Glutamatergic neuron (in vitro differentiated cells): ENCODE measurements around the gene C5orf46. TPM values are rescaled to one million over a fixed set of nuclear protein-coding genes. Genes with fewer than 3 reads are reported as not detected.

Source experiments
- DNase-seq: peaks from one replicate; pipeline ENCODE4 v3.0.0; 2022
- H3K27ac Mint-ChIP-seq: one replicate; pipeline ENCODE4 v1.8.0; 2020; ENCODE audit warnings: mild to moderate bottlenecking, mixed read lengths, inconsistent platforms; ENCODE audit not compliant: unreplicated experiment
- H3K27me3 Mint-ChIP-seq: one replicate; pipeline ENCODE4 v1.8.0; 2020; ENCODE audit warnings: mild to moderate bottlenecking, moderate library complexity, mixed read lengths, inconsistent platforms; ENCODE audit not compliant: unreplicated experiment
- H3K36me3 Mint-ChIP-seq: one replicate; pipeline ENCODE4 v1.8.0; 2020; ENCODE audit warnings: mild to moderate bottlenecking, mixed read lengths, inconsistent platforms; ENCODE audit not compliant: unreplicated experiment
- H3K4me1 Mint-ChIP-seq: one replicate; pipeline ENCODE4 v1.8.0; 2020; ENCODE audit warnings: mild to moderate bottlenecking, low read depth, mixed read lengths, inconsistent platforms; ENCODE audit not compliant: unreplicated experiment
- H3K4me3 Mint-ChIP-seq: one replicate; pipeline ENCODE4 v1.8.0; 2020; ENCODE audit warnings: mild to moderate bottlenecking, mixed read lengths, inconsistent platforms; ENCODE audit not compliant: unreplicated experiment
- H3K9me3 Mint-ChIP-seq: one replicate; pipeline ENCODE4 v1.8.0; 2020; ENCODE audit warnings: mild to moderate bottlenecking, moderate library complexity, mixed read lengths, inconsistent platforms; ENCODE audit not compliant: unreplicated experiment
- total RNA-seq: library from RNA; stranded (reverse); fragmentation: NEBNext Ultra II Directional; extraction: Animal tissue kit (Norgen Biotek cat#: 25700); gene quantifications from one replicate; pipeline ENCODE4 v1.2.1, GENCODE V29; 2021; ENCODE audit not compliant: unreplicated experiment
- TF ChIP-seq, protein P1 (sequence below): fragments of 200-600 bp; sonication (generic); IDR thresholded peaks from one replicate; pipeline ENCODE4 v1.5.0; 2021; ENCODE audit not compliant: partially characterized antibody, unreplicated experiment

Gene C5orf46
- total RNA-seq, 1 donor from 2014 or later: not detected

DNA sequence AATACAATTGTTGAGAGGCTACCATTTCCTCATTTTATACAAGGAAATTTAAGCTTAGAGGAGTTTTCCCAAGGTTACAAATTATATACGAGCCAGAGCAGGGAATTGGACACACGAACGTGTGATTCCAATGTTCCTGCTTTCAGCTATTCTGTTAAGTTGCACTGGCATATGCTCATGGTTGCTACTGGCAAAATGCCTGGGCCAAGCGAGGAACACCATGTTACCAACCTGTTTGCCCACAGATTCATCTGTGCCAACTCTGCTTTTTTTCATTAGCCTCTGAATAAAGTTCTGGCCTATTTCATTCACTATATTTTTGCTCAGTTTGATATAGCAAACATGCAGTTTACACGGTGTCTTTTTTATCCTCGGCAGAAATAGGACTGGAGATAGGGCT is 5.1 kb upstream of the C5orf46 start:
- TF ChIP-seq, protein P1, sequence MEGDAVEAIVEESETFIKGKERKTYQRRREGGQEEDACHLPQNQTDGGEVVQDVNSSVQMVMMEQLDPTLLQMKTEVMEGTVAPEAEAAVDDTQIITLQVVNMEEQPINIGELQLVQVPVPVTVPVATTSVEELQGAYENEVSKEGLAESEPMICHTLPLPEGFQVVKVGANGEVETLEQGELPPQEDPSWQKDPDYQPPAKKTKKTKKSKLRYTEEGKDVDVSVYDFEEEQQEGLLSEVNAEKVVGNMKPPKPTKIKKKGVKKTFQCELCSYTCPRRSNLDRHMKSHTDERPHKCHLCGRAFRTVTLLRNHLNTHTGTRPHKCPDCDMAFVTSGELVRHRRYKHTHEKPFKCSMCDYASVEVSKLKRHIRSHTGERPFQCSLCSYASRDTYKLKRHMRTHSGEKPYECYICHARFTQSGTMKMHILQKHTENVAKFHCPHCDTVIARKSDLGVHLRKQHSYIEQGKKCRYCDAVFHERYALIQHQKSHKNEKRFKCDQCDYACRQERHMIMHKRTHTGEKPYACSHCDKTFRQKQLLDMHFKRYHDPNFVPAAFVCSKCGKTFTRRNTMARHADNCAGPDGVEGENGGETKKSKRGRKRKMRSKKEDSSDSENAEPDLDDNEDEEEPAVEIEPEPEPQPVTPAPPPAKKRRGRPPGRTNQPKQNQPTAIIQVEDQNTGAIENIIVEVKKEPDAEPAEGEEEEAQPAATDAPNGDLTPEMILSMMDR: no peak
- H3K27me3 Mint-ChIP-seq: no peaks in the 10 kb centered on the region
- H3K9me3 Mint-ChIP-seq: no peaks in the 10 kb centered on the region
- no peak overlapping the region for H3K4me3 Mint-ChIP-seq
- no peak overlapping the region for H3K27ac Mint-ChIP-seq
- H3K4me1 Mint-ChIP-seq: no peaks in the 10 kb centered on the region
- no peaks in the 10 kb centered on the region for H3K36me3 Mint-ChIP-seq
- no peak for DNase-seq

DNA sequence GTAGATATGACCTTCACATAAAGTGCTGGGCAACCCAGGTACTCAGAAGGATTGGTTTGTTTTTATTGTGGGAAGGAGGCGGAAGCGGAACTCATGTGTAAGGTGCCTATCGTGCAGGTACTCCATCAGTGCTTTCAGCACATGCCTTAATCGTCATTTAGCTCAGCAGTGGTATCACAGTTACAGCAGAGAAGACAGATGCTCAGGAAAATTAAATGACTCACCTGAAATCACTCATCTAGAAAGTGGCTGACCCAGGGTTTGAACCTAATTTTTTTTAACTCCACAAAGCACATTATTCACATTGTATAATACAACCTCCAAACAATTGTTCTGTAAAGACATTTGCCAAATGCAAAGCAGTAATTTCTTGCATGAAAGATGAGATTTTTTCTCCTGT is 2.2 kb downstream of the C5orf46 start:
- H3K27me3 Mint-ChIP-seq: no peaks in the 10 kb centered on the region
- TF ChIP-seq, protein P1: no peak
- no peaks in the 10 kb centered on the region for H3K9me3 Mint-ChIP-seq
- H3K4me3 Mint-ChIP-seq: no peak overlapping the region
- no peak overlapping the region for H3K27ac Mint-ChIP-seq
- H3K36me3 Mint-ChIP-seq: no peaks in the 10 kb centered on the region
- no peak for DNase-seq
- peaks cover 2% of the 10 kb centered on the region for H3K4me1 Mint-ChIP-seq

DNA sequence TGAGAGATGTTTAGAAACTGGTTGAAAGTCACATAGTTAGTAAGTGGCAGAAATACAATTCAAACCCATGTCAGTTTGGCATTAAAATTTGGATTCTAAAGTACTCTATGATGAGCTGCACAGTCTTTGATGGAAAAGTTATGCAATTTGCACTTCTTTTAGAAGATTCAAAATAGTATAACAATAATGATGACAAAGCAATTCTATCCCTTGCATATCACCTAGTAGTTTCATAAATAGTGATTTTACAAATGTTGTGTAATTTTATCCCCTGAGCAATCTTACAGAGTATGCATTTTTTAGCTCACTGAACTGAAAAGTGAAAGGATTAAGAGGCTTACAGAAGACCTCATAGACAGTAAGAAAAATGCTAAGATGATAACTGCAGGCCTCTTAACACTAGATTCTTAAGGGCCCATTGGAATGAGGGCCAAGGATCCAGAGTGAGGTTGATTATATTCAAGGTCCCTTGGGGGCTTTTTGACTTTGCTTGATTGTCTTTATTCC is 3.7 kb downstream of the C5orf46 start:
- Mint-ChIP-seq H3K36me3 (no peaks in the 10 kb centered on the region), H3K4me1 (peaks cover 2% of the 10 kb centered on the region), H3K4me3 (no peak overlapping the region), H3K9me3 (no peaks in the 10 kb centered on the region), H3K27ac (no peak overlapping the region), H3K27me3 (no peaks in the 10 kb centered on the region)
- TF ChIP-seq, protein P1: no peak
- DNase-seq: no peak

DNA sequence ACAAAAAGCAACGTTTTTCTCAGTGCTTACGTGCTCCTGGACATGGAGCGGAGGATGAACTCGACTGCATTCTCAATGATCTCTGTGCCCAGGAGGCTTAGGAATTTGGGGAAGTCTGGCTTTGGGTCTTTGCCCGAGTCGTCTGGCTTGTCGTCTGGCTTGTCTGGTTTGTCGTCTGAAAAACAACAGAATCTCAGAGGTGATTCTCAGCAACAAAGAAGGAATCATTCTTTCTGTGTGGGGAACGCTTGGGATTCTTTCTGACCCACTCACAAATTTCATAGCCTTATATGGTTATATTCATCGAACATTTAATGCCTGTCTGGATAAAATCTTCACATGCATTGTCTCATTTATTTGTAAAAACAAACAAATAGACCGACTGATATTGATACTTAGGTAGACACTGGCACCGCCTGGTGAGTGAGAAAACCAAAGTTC is 4.7 kb downstream of the C5orf46 start:
- Mint-ChIP-seq H3K4me1 (peaks cover 2% of the 10 kb centered on the region), H3K4me3 (no peak overlapping the region), H3K36me3 (no peaks in the 10 kb centered on the region), H3K27ac (no peak overlapping the region), H3K9me3 (no peaks in the 10 kb centered on the region), H3K27me3 (peaks cover 1% of the 10 kb centered on the region)
- DNase-seq: no peak
- TF ChIP-seq, protein P1: no peak

DNA sequence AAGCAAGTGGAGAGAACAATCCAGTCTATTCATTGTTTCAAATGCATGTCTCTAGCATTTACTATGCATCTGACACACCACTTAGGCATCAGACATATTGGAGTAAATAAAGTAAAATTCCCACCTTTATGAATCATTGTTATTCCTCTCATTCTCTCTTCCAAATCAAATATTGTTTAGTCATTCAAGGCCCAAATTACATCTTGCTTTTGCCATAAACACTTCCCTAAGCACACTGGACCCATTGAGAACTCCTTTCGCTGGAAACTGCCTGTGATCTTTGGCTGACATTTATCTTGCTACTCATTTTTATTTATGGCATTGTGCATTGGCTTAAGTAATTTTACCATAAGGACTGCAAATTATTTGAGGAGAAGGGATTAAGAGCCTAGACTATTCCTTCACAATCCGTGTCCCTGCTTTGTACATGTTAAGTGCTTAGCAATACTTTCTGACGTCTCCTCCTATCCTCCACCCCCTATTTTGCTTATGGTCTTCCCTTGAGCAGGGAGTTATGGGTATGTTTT is 7.4 kb downstream of the C5orf46 start:
- DNase-seq: no peak
- Mint-ChIP-seq H3K27ac (no peak overlapping the region), H3K4me1 (peaks cover 2% of the 10 kb centered on the region), H3K36me3 (no peaks in the 10 kb centered on the region), H3K27me3 (peaks cover 1% of the 10 kb centered on the region), H3K4me3 (no peak overlapping the region), H3K9me3 (no peaks in the 10 kb centered on the region)
- TF ChIP-seq, protein P1: no peak
